Activated CD4-positive, CD25-positive, alpha-beta regulatory T cell treated with anti-CD3 and anti-CD28 coated beads, Interleukin-2, amount 50 U/mL, for 16 hours (primary cell): ENCODE measurements around the gene BCL3.

Experiments
- DNase-seq: peaks from one replicate; pipeline ENCODE4 v3.0.0-alpha.2; 2020; ENCODE audit warnings: low read depth, low spot score

Gene BCL3

DNA sequence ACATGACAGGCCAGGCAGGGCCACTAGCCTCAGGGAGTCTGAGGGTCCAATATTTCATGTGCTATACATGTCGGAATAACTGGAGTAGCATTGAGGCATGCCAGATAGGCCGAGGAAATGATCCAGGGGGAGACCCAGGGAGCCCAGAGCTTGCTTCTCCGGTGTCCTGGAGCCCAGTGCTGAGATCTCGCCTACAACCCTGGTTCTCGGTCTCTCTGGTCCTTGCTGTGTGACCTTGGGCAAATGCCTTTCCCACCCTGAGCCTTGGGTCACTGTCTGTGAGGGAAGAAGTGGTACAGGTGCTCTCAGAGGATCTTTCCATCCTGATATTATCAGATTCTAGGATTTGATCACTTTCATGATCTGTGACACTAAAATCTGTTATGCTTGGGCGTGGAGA lies 40.5 kb downstream of the BCL3 start:
- DNase-seq: no peak

DNA sequence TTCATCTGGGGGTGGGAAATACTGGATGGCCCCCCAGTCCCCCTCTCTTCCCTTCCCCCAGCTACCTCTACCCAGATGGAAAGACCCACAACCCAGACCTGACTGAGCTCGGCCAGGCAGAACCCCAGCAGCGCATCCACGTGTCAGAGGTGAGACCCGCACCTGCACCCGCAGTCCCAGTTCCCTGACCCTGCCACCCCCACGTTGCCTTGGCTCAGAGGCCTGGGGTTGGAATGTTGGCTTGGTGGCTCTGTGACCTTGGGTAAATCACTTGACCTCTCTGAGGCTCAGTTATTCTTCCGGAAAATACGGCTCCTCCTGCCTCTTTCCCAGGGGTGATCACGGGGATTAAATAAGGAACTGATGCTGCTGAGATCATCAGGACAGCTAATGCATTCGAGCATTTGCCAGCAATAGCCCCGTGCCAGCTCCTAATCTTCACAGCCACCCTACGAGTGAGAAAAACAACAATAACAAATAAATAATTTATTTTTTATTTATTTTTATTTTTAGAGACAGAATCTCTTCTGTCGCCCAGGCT lies 41.5 kb downstream of the BCL3 start:
- no peak for DNase-seq

DNA sequence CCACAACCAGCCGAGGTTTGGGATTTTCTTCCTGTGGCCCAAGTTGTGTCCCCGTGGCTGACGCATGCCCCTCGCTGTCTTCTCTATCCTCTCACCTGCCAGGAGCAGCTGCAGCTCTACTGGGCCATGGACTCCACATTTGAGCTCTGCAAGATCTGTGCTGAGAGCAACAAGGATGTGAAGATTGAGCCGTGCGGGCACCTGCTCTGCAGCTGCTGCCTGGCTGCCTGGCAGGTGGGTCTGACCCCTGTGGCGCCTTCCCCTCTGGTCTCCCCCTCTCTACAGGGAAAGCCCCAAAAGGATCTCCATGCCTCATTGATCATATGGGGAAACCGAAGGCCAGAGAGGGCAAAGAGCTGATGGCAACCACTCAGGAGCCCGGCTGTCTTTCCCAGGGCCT lies 43.8 kb downstream of the BCL3 start:
- DNase-seq: no peak

DNA sequence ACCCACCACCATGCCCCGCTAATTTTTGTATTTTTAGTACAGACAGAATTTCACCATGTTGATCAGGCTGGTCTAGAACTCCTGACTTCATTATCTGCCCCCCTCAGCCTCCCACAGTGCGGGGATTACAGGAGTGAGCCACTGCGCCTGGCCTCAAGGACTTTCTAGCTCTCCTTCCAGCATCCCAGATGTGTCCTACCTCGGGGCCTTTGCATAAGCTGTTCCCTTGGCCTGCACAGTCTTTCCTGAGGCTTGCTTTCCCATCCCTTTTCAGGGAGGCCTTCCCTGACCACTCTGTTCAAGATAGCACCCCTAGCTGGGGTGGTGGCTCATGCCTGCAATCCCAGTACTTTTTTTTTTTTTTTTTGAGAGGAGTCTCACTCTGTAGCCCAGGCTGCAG lies 46.1 kb downstream of the BCL3 start:
- no peak for DNase-seq

DNA sequence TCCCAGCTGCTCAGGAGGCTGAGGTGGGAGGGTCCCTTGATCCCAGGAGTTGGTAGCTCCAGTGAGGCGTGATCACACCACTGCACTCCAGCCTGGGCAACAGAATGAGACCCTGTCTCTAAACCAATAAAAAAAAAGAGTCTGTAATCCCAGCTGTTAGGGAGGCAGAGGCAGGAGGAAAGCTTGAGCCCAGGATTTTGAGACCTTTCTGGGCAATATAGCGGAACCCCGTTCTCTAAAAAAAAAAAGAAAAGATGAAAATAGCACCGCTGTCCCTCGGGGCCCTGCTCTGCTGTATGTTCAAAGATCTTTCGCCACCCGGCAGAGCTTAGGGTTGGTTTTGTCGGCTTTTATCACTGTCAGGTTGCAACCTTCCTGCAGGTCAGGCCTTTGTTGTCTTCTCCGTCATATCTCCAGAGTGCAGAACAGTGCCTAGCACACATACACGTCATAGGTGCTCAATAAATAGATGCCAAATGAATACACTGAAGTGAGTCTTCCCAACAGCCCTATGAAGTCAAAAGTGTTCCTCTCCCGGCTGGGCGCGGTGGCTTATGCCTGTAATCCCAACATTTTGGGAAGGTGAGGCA lies 47.0 kb downstream of the BCL3 start:
- DNase-seq: no peak

DNA sequence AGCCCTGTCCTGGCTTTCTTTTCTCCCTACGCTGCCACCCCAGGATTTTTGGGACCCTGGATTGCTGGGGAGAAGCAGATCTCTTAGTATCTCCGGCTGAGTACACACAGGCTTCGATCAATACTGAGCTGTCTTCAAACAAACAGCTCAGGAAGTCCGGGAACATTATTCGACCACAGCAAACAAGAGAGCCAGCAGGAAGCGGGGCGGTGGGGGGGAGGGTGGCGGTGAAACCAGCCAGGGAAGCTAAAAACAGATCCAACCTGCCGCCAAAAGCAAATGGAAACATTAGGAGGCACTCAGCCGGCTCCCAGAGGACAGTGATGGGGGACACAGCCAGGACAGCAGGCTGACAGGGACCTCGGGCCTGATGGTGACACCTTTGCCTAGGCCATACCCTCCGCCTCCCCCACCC lies 48.2 kb downstream of the BCL3 start:
- DNase-seq: no peak

DNA sequence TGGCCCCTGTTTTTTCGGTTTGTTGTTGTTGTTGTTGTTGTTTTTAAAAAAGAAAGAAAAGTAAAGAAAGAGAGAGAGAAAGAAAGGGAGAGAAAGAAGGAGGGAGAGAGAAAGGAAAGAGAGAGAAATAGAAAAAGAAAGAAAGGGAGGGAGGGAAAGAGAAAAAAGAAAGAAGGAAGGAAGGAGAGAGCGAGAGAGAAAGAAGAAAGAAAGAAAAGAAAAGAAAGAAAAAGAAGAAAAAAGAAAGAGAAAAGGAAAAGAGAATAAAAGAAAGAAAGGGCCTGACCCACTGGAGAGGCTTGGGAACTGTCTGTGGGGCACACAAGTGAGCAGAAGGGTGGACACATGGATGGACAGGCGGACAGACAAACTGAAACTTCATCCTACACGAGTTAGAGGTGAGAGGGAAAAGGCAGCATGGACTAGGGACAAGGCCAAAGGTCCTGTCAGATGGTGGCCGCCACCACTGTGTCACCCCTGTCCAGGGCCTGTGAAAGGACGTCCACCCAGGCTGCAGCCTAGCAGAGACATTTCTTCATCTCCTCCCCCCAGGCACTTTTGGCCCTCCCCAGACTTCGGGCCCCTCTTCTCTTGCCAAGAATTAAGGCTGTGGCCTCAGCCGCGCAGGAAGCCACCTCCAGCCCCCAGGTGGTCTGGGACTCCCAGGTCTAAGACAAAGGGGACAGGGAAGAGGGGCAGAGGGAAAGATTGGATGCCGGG lies 51.3 kb downstream of the BCL3 start:
- no peak for DNase-seq

DNA sequence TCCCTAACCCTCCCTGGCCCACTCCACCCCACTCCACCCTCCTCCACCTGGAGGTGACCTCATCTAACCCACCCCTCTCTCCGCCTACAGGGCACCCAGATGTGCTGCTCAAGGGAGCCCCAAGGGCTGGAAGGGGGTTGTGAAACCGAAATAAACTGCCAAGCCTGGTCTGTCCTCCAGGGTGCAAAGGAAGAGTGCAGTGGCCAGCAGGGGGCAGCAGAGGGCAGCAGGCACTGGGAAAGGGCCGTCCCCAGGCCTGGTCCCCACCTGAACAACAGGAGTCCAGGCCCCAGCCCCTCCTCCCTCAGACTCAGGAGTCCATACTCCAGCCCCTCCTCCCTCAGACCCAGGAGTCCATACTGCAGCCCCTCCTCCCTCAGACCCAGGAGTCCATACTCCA lies 52.0 kb downstream of the BCL3 start:
- peak; percentile 63 for DNase-seq

DNA sequence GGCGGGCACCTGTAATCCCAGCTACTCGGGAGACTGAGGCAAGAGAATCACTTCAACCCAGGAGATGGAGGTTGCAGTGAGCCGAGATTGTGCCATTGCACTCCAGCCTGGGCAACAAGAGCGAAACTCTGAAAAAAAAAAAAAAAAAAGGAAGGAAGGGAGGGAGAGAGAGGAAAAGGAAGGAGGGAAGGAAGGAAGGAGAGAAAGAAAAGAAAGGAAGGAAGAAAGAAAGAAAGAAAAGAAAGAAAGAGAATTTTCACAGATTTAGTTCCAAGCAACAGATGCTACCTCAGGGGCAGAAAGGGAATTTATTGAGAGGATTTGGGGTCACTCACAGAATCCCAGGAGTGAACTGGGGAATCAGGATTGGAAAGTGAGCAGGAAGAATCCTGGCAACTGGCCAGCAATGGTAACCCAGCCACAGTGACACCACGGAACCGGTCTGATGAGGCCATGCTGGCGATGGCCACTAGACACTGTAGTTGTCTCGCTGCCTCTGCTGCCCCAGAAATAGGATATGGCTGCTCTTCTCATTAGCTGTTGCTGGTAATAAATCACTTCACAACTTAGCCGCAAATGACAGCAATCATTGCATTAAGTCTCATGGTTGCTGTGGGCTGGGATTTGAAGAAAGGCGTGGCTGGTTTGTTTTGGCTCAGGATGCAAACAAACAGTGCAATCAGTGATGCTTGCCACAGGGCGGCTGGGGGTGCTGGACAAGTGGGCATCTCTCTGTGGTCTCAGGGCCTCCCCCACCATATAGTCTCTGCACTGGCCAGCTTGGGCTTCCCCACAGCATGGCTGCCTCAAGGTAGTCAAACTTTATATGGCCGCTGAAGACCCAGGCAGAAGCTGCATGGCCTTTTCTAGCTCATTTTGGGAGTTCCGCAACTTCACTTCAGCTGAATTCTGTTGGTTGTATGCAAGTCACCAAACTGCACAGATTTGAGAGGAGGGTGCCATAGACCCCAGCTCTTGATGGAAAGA lies 55.2 kb downstream of the BCL3 start:
- DNase-seq: no peak

DNA sequence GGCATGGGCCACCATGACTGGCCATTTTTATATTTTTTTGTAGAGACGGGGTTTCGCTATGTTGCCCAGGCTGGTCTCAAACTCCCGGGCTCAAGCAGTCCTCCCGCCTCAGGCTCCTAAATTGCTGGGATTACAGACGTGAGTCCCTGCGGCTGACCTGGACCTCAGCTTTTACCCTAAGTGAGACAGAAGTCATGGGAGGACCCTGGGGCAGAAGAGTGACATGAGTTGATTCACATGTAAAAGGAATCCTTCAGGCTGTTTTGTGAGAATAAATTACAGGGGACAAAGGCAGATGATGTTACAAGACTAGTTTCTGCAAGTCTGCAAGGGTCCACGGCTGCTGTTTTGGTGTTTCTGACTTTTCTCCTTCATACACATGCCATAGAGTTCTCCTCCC lies 57.8 kb downstream of the BCL3 start:
- no peak for DNase-seq

DNA sequence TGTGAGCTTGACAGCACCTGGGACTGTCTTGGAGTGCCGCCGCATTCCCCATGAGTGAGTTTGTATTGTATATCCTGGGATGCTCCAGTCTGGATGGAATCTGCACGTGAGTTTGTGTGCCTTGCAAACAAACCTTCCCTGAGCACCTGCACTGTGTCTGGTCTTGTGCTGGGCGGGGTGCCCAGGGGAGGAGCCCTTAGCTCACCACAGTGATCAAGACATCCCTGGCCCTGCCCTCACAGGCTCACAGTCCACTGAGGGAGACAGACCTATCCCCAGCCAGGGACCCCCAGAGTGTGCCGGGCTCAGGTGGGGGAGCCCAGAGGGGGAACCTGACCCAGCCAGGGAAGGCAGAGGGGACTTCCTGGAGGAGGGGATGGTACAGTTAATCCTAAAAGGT lies 58.7 kb downstream of the BCL3 start:
- no peak for DNase-seq

DNA sequence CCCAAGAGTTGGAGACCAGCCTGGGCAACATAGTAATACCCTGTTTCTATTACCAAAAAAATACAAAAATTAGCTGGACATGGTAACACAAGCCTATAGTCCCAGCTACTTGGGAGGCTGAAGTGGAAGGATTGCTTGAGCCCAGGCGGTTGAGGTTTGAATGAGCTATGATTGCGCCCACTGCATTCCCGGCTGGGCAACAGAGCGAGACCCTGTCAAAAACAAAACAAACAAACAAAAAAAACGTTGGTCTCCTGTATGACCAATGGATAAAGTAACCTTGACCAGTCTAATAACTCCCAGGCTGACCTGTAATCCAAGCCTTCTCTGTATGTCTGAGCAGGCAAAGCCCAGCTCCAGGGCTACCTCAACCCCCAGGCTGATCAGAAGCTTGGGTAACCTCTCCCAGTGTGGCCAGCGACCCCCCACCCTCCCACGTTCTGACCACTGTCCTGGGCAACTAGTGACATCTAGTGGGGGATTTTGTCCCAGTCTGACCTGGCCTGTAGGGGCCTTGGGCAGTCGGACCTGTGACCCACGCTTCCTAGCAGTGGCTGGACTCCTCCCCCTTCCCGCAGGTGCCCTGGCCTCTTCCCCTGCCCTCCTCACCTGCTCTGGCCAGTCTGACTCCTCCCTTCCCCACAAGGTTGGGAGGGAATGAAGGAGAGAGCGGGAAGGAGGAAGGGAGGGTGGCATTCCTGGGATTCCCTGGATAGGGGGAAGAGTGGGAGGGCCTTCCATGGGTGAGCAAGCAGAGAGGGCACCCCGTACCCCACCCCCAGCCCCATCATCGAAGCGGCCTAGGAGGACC lies 59.3 kb downstream of the BCL3 start:
- no peak for DNase-seq

DNA sequence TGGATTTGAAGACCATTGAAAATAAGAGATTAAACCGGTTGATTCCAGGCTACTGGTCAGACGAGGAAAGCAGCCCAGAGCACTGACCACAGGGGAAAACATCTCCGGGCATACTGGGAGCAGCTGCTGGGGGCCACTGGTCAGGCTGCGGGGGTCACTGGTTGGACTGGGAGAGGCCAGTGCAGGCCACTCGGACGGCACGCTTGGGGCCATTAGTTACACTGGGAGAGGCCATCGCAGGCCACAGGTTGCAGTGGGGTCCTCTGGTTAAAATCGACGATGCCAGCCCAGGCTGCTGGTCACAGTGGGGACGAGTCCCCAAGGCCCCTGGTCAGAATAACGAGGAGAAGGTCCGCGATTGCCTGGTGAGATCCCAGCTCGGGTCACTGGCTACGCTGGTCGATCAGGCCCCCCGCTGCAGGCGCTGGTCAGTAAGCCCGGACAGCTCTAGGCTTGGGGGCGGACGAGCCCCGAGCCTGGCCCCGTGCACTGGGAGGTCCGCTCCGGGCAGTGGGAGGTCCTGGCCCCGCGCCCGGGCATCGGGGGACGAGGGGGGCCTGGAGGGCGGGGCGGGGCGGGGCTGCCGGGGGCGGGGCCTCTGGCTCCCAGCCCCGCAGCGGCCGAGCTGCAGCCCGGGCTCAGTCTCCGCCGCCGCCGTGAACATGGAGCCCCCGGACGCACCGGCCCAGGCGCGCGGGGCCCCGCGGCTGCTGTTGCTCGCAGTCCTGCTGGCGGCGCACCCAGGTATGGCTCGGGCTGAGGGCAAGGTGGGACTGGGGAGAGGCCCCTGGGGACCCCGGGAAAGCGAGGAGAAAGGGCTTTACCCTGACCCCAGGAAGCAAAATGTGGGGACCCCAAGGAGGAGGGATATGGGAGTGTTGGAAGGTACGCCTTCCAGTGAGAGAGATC lies 60.2 kb downstream of the BCL3 start, which contains the start of gene BCAM:
Gene BCAM, plus strand, starts transcription at position 641 of the 909 bp plus-strand sequence. Its CDS starts 22 bp downstream, at position 663.
- no peak for DNase-seq
